ENCODE data around the gene RNF123. TPM values are rescaled to one million over a fixed set of nuclear protein-coding genes. Genes with fewer than 3 reads are reported as not detected.

Gene RNF123
- total RNA-seq, 1 experiment from 2014 or later: 46.7 TPM

GRCh38 chr3:49713336-49714105 lies 24.2 kb downstream of the RNF123 start:
- H3K9me3 ChIP-seq (ENCODE audit: insufficient read depth, low read depth): no peaks in the 10 kb centered on the region
- H3K4me3 ChIP-seq: no peak overlapping the region
- H3K36me3 ChIP-seq (ENCODE audit: low read depth): no peaks in the 10 kb centered on the region
- TF ChIP-seq EZH2 (IDR thresholded peaks at IDR 0.05; ENCODE audit: low read depth) (no peak), CTCF (conservative IDR thresholded peaks at IDR 0.05) (no peak)
- H3K79me2 ChIP-seq (ENCODE audit: low read depth): no peaks in the 10 kb centered on the region
- H3K9me2 ChIP-seq (ENCODE audit: insufficient read depth): no peaks in the 10 kb centered on the region
- no peak overlapping the region for H2AFZ ChIP-seq
- H3F3A ChIP-seq (ENCODE audit: insufficient read depth, low read depth): peaks cover 8% of the 10 kb centered on the region; the same call in 1 of the 2 replicates
- CTCF ChIA-PET: no interaction called here
- DNase-seq: no peak
- BruUV-seq (replicated peaks): no TSS peak
- H3K27ac ChIP-seq: no peak overlapping the region
- H3K27me3 ChIP-seq (ENCODE audit: insufficient read depth, low read depth): no peaks in the 10 kb centered on the region
- POLR2A ChIA-PET (ENCODE audit: unreplicated experiment): no interaction called here
- H4K20me1 ChIP-seq (ENCODE audit: insufficient read depth): no peaks in the 10 kb centered on the region
- no peaks in the 10 kb centered on the region for H3K4me1 ChIP-seq (replicated peaks; ENCODE audit: insufficient read depth)
- no peak overlapping the region for H3K4me2 ChIP-seq
- intact Hi-C loops (cut with micrococcal nuclease; ENCODE audit: unreplicated experiment): loop anchor here (10.0 kb wide), 1 partner anchor 391 kb away; no protein-coding TSS in a partner anchor

- DNase-seq: no peak
- H3F3A ChIP-seq (ENCODE audit: insufficient read depth, low read depth): peaks cover 8% of the 10 kb centered on the region; the same call in 1 of the 2 replicates
- no peak overlapping the region for H2AFZ ChIP-seq
- H3K27ac ChIP-seq: no peak overlapping the region
- no TSS peak for BruUV-seq (replicated peaks)
- CTCF ChIA-PET: no interaction called here
- no peaks in the 10 kb centered on the region for H3K27me3 ChIP-seq (ENCODE audit: insufficient read depth, low read depth)
- H3K79me2 ChIP-seq (ENCODE audit: low read depth): no peaks in the 10 kb centered on the region
- no peak overlapping the region for H3K4me3 ChIP-seq
- no peaks in the 10 kb centered on the region for H3K9me2 ChIP-seq (ENCODE audit: insufficient read depth)
- H3K9me3 ChIP-seq (ENCODE audit: insufficient read depth, low read depth): no peaks in the 10 kb centered on the region
- no peaks in the 10 kb centered on the region for H3K4me1 ChIP-seq (replicated peaks; ENCODE audit: insufficient read depth)
- TF ChIP-seq CTCF (conservative IDR thresholded peaks at IDR 0.05): no peak
- no peak for TF ChIP-seq EZH2 (IDR thresholded peaks at IDR 0.05; ENCODE audit: low read depth)
- no peaks in the 10 kb centered on the region for H4K20me1 ChIP-seq (ENCODE audit: insufficient read depth)
- POLR2A ChIA-PET (ENCODE audit: unreplicated experiment): no interaction called here
- H3K4me2 ChIP-seq: no peak overlapping the region
- no peaks in the 10 kb centered on the region for H3K36me3 ChIP-seq (ENCODE audit: low read depth)
- intact Hi-C loops (cut with micrococcal nuclease; ENCODE audit: unreplicated experiment): loop anchor here (10.0 kb wide), 1 partner anchor 390 kb away; no protein-coding TSS in a partner anchor
Measured at GRCh38 chr3:49714728-49715550, 25.6 kb downstream of the RNF123 start.

- Histone ChIP-seq H3K79me2 (ENCODE audit: low read depth) (no peaks in the 10 kb centered on the region), H3K4me2 (no peak overlapping the region), H2AFZ (no peak overlapping the region), H3K27me3 (ENCODE audit: insufficient read depth, low read depth) (no peaks in the 10 kb centered on the region), H3K9me3 (ENCODE audit: insufficient read depth, low read depth) (no peaks in the 10 kb centered on the region), H4K20me1 (ENCODE audit: insufficient read depth) (no peaks in the 10 kb centered on the region), H3K27ac (no peak overlapping the region), H3F3A (ENCODE audit: insufficient read depth, low read depth) (peaks cover under 1% of the 10 kb centered on the region; the same call in 1 of the 2 replicates), H3K4me3 (no peak overlapping the region), H3K9me2 (ENCODE audit: insufficient read depth) (no peaks in the 10 kb centered on the region), H3K4me1 (replicated peaks; ENCODE audit: insufficient read depth) (no peaks in the 10 kb centered on the region), H3K36me3 (ENCODE audit: low read depth) (no peaks in the 10 kb centered on the region)
- DNase-seq: no peak
- BruUV-seq (replicated peaks): no TSS peak
- intact Hi-C loops (cut with micrococcal nuclease; ENCODE audit: unreplicated experiment): loop anchor here (10.0 kb wide), 1 partner anchor 389 kb away; no protein-coding TSS in a partner anchor
- no peak for TF ChIP-seq CTCF (conservative IDR thresholded peaks at IDR 0.05)
- TF ChIP-seq EZH2 (IDR thresholded peaks at IDR 0.05; ENCODE audit: low read depth): no peak
- POLR2A ChIA-PET (ENCODE audit: unreplicated experiment): no interaction called here
- CTCF ChIA-PET: no interaction called here
Measured at GRCh38 chr3:49715611-49716121, 26.3 kb downstream of the RNF123 start.
